WTC11 (cell line): Measurements from ENCODE around the gene ZSWIM6. TPM values are rescaled to one million over a fixed set of nuclear protein-coding genes. Genes with fewer than 3 reads are reported as not detected.

Source experiments
- ATAC-seq: fragments of 200-7000 bp; cut with Tn5 transposase; 2 replicates; pipeline ENCODE4 v1.10.0; 2021; ENCODE audit warnings: mild to moderate bottlenecking, moderate library complexity
- CTCF ChIA-PET: fragments of 300-600 bp; sonication (Branson Sonifier 250); formaldehyde crosslinking; loops from one replicate; lab custom pipeline; 2021; ENCODE audit warnings: antibody characterized with exemption; lab: Charles Lee
- POLR2A ChIA-PET: fragments of 350-600 bp; sonication (Branson Sonifier 250); formaldehyde crosslinking; loops from one replicate; lab custom pipeline; 2021; ENCODE audit warnings: antibody characterized with exemption; lab: Charles Lee
- DNase-seq: peaks from one replicate; pipeline ENCODE4 v3.0.0; 2021; ENCODE audit warnings: low spot score
- H3K27ac Mint-ChIP-seq: 2 replicates; pipeline ENCODE4 v1.8.0; 2021; ENCODE audit warnings: mixed read lengths
- H3K27me3 Mint-ChIP-seq: 2 replicates; pipeline ENCODE4 v1.8.0; 2021; ENCODE audit warnings: low read depth, mild to moderate bottlenecking, moderate library complexity, mixed read lengths
- H3K36me3 Mint-ChIP-seq: 2 replicates; pipeline ENCODE4 v1.8.0; 2021; ENCODE audit warnings: mixed read lengths
- H3K4me1 Mint-ChIP-seq: 2 replicates; pipeline ENCODE4 v1.8.0; 2022; ENCODE audit warnings: mixed read lengths
- H3K4me3 Mint-ChIP-seq: 2 replicates; pipeline ENCODE4 v1.8.0; 2021; ENCODE audit warnings: mild to moderate bottlenecking, moderate library complexity, mixed read lengths
- H3K9me3 Mint-ChIP-seq: 2 replicates; pipeline ENCODE4 v1.8.0; 2021; ENCODE audit warnings: mixed read lengths
- E2F5 ChIP-seq: sonication (generic); formaldehyde crosslinking; IDR thresholded peaks from 2 replicates; pipeline ENCODE4 v1.8.1; 2022; ENCODE audit warnings: mild to moderate bottlenecking, moderate library complexity, missing genetic modification reagents
- ELF4 ChIP-seq: sonication (generic); formaldehyde crosslinking; IDR thresholded peaks from 2 replicates; pipeline ENCODE4 v1.8.1; 2022; ENCODE audit warnings: low read depth, mild to moderate bottlenecking, moderate library complexity, missing genetic modification reagents
- EMX1 ChIP-seq: fragments of 250-450 bp; sonication (Bioruptor Pico); IDR thresholded peaks from 2 replicates; pipeline ENCODE4 v1.8.0; 2021; ENCODE audit warnings: mild to moderate bottlenecking
- ERG ChIP-seq: fragments of 250-450 bp; sonication (Bioruptor Pico); IDR thresholded peaks from 2 replicates; pipeline ENCODE4 v1.8.0; 2021; ENCODE audit warnings: mild to moderate bottlenecking
- FOXP1 ChIP-seq: sonication (generic); formaldehyde crosslinking; IDR thresholded peaks from 2 replicates; pipeline ENCODE4 v1.8.0; 2022; ENCODE audit warnings: missing genetic modification reagents, mild to moderate bottlenecking, moderate library complexity, borderline replicate concordance
- GTF2I ChIP-seq: fragments of 250-450 bp; sonication (Bioruptor Pico); conservative IDR thresholded peaks from 2 replicates; pipeline ENCODE4 v1.4.0; 2021; ENCODE audit warnings: mild to moderate bottlenecking
- JAZF1 ChIP-seq: fragments of 250-450 bp; sonication (Bioruptor Pico); IDR thresholded peaks from 2 replicates; pipeline ENCODE4 v1.9.0; 2021; ENCODE audit warnings: moderate library complexity, mild to moderate bottlenecking, inconsistent platforms
- MLX ChIP-seq: sonication (generic); formaldehyde crosslinking; IDR thresholded peaks from 2 replicates; pipeline ENCODE4 v1.8.1; 2023; ENCODE audit warnings: mild to moderate bottlenecking, missing genetic modification reagents, moderate library complexity
- MXD4 ChIP-seq: fragments of 250-450 bp; sonication (Bioruptor Pico); IDR thresholded peaks from 2 replicates; pipeline ENCODE4 v1.8.0; 2021; ENCODE audit warnings: mild to moderate bottlenecking, moderate library complexity, borderline replicate concordance
- MYBL2 ChIP-seq: sonication (generic); formaldehyde crosslinking; IDR thresholded peaks from 2 replicates; pipeline ENCODE4 v1.8.1; 2023; ENCODE audit warnings: mild to moderate bottlenecking, moderate library complexity, missing genetic modification reagents
- NFYB ChIP-seq: sonication (generic); formaldehyde crosslinking; conservative IDR thresholded peaks from 2 replicates; pipeline ENCODE4 v1.8.0; 2022; ENCODE audit warnings: low read depth, missing genetic modification reagents
- NR3C1 ChIP-seq: sonication (generic); formaldehyde crosslinking; conservative IDR thresholded peaks from 2 replicates; pipeline ENCODE4 v1.8.1; 2023; ENCODE audit warnings: low read depth, mild to moderate bottlenecking, missing genetic modification reagents
- PRDM15 ChIP-seq: sonication (generic); formaldehyde crosslinking; IDR thresholded peaks from 2 replicates; pipeline ENCODE4 v1.8.0; 2022; ENCODE audit warnings: missing genetic modification reagents
- PRRX2 ChIP-seq: fragments of 250-450 bp; sonication (Bioruptor Pico); IDR thresholded peaks from 2 replicates; pipeline ENCODE4 v1.8.0; 2021; ENCODE audit warnings: mild to moderate bottlenecking
- SMAD4 ChIP-seq: sonication (generic); formaldehyde crosslinking; IDR thresholded peaks from 2 replicates; pipeline ENCODE4 v1.8.0; 2022; ENCODE audit warnings: mild to moderate bottlenecking, missing genetic modification reagents
- SP1 ChIP-seq: sonication (generic); formaldehyde crosslinking; conservative IDR thresholded peaks from 2 replicates; pipeline ENCODE4 v1.8.1; 2022; ENCODE audit warnings: missing genetic modification reagents
- USF1 ChIP-seq: sonication (generic); formaldehyde crosslinking; IDR thresholded peaks from 2 replicates; pipeline ENCODE4 v1.8.0; 2022; ENCODE audit warnings: mild to moderate bottlenecking, missing genetic modification reagents
- ZBTB21 ChIP-seq: sonication (generic); formaldehyde crosslinking; IDR thresholded peaks from 2 replicates; pipeline ENCODE4 v1.8.1; 2023; ENCODE audit warnings: mild to moderate bottlenecking, missing genetic modification reagents, borderline replicate concordance
- ZNF121 ChIP-seq: sonication (generic); formaldehyde crosslinking; IDR thresholded peaks from 2 replicates; pipeline ENCODE4 v1.8.0; 2023; ENCODE audit warnings: missing genetic modification reagents
- ZNF263 ChIP-seq: sonication (generic); formaldehyde crosslinking; IDR thresholded peaks from 2 replicates; pipeline ENCODE4 v1.8.1; 2022; ENCODE audit warnings: low read depth, mild to moderate bottlenecking, moderate library complexity, missing genetic modification reagents
- ZNF317 ChIP-seq: sonication (generic); formaldehyde crosslinking; IDR thresholded peaks from 2 replicates; pipeline ENCODE4 v1.8.1; 2023; ENCODE audit warnings: low read depth, mild to moderate bottlenecking, moderate library complexity, missing genetic modification reagents, borderline replicate concordance
- ZNF396 ChIP-seq: fragments of 250-450 bp; sonication (Bioruptor Pico); IDR thresholded peaks from 2 replicates; pipeline ENCODE4 v1.8.0; 2021; ENCODE audit warnings: mild to moderate bottlenecking, moderate library complexity, borderline replicate concordance
- ZNF423 ChIP-seq: fragments of 250-450 bp; sonication (Bioruptor Pico); IDR thresholded peaks from 2 replicates; pipeline ENCODE4 v2.1.2; 2022; ENCODE audit warnings: mild to moderate bottlenecking, moderate library complexity
- ZNF425 ChIP-seq: fragments of 250-450 bp; sonication (Bioruptor Pico); conservative IDR thresholded peaks from 2 replicates; pipeline ENCODE4 v1.9.0; 2021; ENCODE audit warnings: mild to moderate bottlenecking
- total RNA-seq: library from RNA; stranded (reverse); gene quantifications from 3 replicates; pipeline ENCODE4 v1.2.3, GENCODE V29; 2021

ZSWIM6 gene
- total RNA-seq, 1 experiment from 2014 or later: 12.5 TPM

GRCh38 chr5:61389609-61390008 lies 57.6 kb downstream of the ZSWIM6 start:
- ChIA-PET CTCF (no interaction called here), POLR2A (interaction anchor here (0.7 kb wide), 1 partner anchor 19 kb away, joined by 5 read pairs; no protein-coding TSS in a partner anchor)
- Mint-ChIP-seq H3K27me3 (no peaks in the 10 kb centered on the region), H3K4me3 (no peak overlapping the region), H3K27ac (no peak overlapping the region), H3K4me1 (peaks cover 22% of the 10 kb centered on the region), H3K9me3 (peaks cover 10% of the 10 kb centered on the region; the same call in 1 of the 2 replicates), H3K36me3 (peaks cover 8% of the 10 kb centered on the region)
- TF ChIP-seq ERG (no peak), NFYB (CRISPR knock-in tag) (no peak)
- ATAC-seq (no peak), DNase-seq (no peak)

- TF ChIP-seq PRDM15 (CRISPR knock-in tag) (no peak), USF1 (no peak), SMAD4 (CRISPR knock-in tag) (no peak), ZNF263 (CRISPR knock-in tag) (no peak), ZBTB21 (CRISPR knock-in tag) (no peak), PRRX2 (CRISPR knock-in tag) (no peak), NR3C1 (CRISPR knock-in tag) (no peak), SP1 (CRISPR knock-in tag) (no peak), JAZF1 (no peak), ELF4 (CRISPR knock-in tag) (no peak)
- H3K4me3 Mint-ChIP-seq: no peak overlapping the region
- ChIA-PET POLR2A (no interaction called here), CTCF (no interaction called here)
- peaks cover 20% of the 10 kb centered on the region for H3K9me3 Mint-ChIP-seq
- H3K36me3 Mint-ChIP-seq: peaks cover 18% of the 10 kb centered on the region
- no peaks in the 10 kb centered on the region for H3K27me3 Mint-ChIP-seq
- peaks cover 5% of the 10 kb centered on the region; the same call in 1 of the 2 replicates for H3K4me1 Mint-ChIP-seq
- no peak for ATAC-seq
- no peak for DNase-seq
- H3K27ac Mint-ChIP-seq: no peak overlapping the region
Measured at GRCh38 chr5:61394078-61394704, 62.1 kb downstream of the ZSWIM6 start.

- peaks cover 20% of the 10 kb centered on the region for H3K9me3 Mint-ChIP-seq
- TF ChIP-seq JAZF1: no peak
- no peak for TF ChIP-seq ZNF121
- no peak for TF ChIP-seq ZNF396
- TF ChIP-seq E2F5: no peak
- TF ChIP-seq MYBL2 (CRISPR knock-in tag): no peak
- no peak for TF ChIP-seq ZNF425 (CRISPR knock-in tag)
- no peak for TF ChIP-seq ZNF317
- TF ChIP-seq FOXP1 (CRISPR knock-in tag): no peak
- TF ChIP-seq PRRX2 (CRISPR knock-in tag): no peak
- TF ChIP-seq ZBTB21 (CRISPR knock-in tag): no peak
- no peak for TF ChIP-seq MXD4 (CRISPR knock-in tag)
- TF ChIP-seq EMX1 (CRISPR knock-in tag): no peak
- no peak for TF ChIP-seq ZNF423 (CRISPR knock-in tag)
- TF ChIP-seq GTF2I (CRISPR knock-in tag): no peak
- TF ChIP-seq MLX (CRISPR knock-in tag): no peak
- peaks cover 18% of the 10 kb centered on the region for H3K36me3 Mint-ChIP-seq
- no peak overlapping the region for H3K27ac Mint-ChIP-seq
- DNase-seq (no peak), ATAC-seq (no peak)
- peaks cover 11% of the 10 kb centered on the region for H3K4me1 Mint-ChIP-seq
- ChIA-PET CTCF (no interaction called here), POLR2A (no interaction called here)
- H3K4me3 Mint-ChIP-seq: no peak overlapping the region
- no peaks in the 10 kb centered on the region for H3K27me3 Mint-ChIP-seq
Measured at GRCh38 chr5:61394793-61395192, 62.7 kb downstream of the ZSWIM6 start.
